ENCODE data around the gene RNF180. TPM values are rescaled to one million over a fixed set of nuclear protein-coding genes. Genes with fewer than 3 reads are reported as not detected.

RNF180 gene
- total and polyA plus RNA-seq, 10 of the 15 experiments (the other 5 are each of a cell fraction or from before 2014, with no cell fraction given): 0.16 to 1.2 (median 0.73) TPM

DNA sequence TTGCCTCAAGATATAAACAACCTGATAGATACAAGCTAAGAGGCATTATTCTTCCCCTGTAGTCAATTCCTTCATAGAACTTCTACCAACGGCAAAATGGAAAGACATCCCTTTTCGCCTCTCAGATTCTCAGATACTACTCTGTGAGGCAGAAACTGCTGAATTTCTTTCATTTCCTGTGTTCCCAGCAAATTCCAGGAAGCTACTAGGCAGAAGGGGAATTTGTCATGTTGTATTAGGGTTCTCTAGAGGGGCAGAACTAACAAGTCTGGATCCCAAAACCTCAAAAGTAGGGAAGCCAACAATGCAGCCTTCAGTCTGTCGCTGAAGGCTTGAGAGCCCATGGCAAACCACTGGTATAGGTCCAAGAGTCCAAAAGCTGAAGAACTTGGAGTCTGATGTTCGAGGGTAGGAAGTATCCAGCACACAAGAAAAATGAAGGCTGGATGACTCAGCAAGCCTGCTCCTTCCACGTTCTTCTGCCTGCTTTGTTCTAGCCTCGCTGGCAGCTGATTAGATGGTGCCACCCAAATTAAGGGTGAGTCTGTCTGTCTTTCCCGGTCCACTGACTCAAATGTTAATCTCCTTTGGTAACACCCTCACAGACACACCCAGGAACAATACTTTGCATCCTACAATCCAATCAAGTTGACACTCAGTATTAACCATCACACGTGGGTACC is 15.2 kb downstream of the RNF180 start:
- Histone ChIP-seq H3K4me3 (no peak overlapping the region), H3K27me3 (replicated peaks in 1 of 2; ENCODE audit: control insufficient read depth in 2 of 2, insufficient read depth in 2 of 2, low read length in 1 of 2) (no peaks in the 10 kb centered on the region), H2AFZ (ENCODE audit: control insufficient read depth, low read depth, low read length) (no peak overlapping the region), H3K27ac (ENCODE audit: control insufficient read depth, insufficient read depth) (no peak overlapping the region), H4K20me1 (ENCODE audit: control insufficient read depth, insufficient read depth) (no peaks in the 10 kb centered on the region), H3K4me1 (ENCODE audit: control insufficient read depth, insufficient read depth, low read length) (no peaks in the 10 kb centered on the region), H3K9ac (ENCODE audit: control insufficient read depth, insufficient read depth, low read length) (no peak overlapping the region), H3K36me3 (ENCODE audit: control insufficient read depth in 2 of 2, insufficient read depth in 2 of 2, low read length in 1 of 2) (no peaks in the 10 kb centered on the region), H3K4me2 (ENCODE audit: control insufficient read depth, insufficient read depth) (no peak overlapping the region), H3K79me2 (ENCODE audit: control insufficient read depth, insufficient read depth, low read length) (no peaks in the 10 kb centered on the region), H3K9me3 (replicated peaks; ENCODE audit: control insufficient read depth, insufficient read depth, low read length) (no peaks in the 10 kb centered on the region)
- ChIA-PET RAD21 (ENCODE audit: unreplicated experiment) (interaction anchor here (0.8 to 1.4 kb wide), 8 partner anchors 15 to 49 kb away, joined by 3 to 6 read pairs (median 3); no protein-coding TSS in a partner anchor), SMC1A (ENCODE audit: uncharacterized antibody, unreplicated experiment) (interaction anchor here (0.7 to 4.5 kb wide), 11 partner anchors 8 to 1420 kb away, joined by 3 to 21 read pairs (median 5); no protein-coding TSS in a partner anchor), POLR2A (interaction anchor here (1.0 to 1.3 kb wide), 2 partner anchors 19 to 24 kb away, joined by 3 to 4 read pairs; no protein-coding TSS in a partner anchor), CTCF (interaction anchor here (0.9 to 2.3 kb wide), 7 partner anchors 9 to 48 kb away, joined by 3 to 8 read pairs (median 3); no protein-coding TSS in a partner anchor)
- no TSS peak for BruUV-seq (replicated peaks)
- DNase-seq (ENCODE audit: low read depth, low spot score) (no peak), FAIRE-seq (no peak), ATAC-seq (peak; percentile 24)
- in situ Hi-C loops (cut with MboI): loop anchor here (25.0 kb wide), 1 partner anchor 881 kb away; no protein-coding TSS in a partner anchor
- intact Hi-C loops (cut with micrococcal nuclease; ENCODE audit: unreplicated experiment): no loop called here
- WGBS (ENCODE audit: insufficient coverage, insufficient replicate concordance, low lambda C conversion rate, missing lambda C conversion rate): 3% methylated on average over 8 of the region's 8 CpGs
- TF ChIP-seq MXI1 (IDR thresholded peaks at IDR 0.05; ENCODE audit: low read depth, low read length) (no peak), STAT3 (IDR thresholded peaks at IDR 0.05; ENCODE audit: low read depth, low read length) (no peak), NBN (IDR thresholded peaks at IDR 0.05) (no peak), POLR2AphosphoS5 (IDR thresholded peaks at IDR 0.05; ENCODE audit: low read length) (no peak), NR2F1 (conservative IDR thresholded peaks at IDR 0.05) (no peak)

- ATAC-seq (peak; percentile 41), DNase-seq (ENCODE audit: low read depth, low spot score) (no peak), FAIRE-seq (no peak)
- Histone ChIP-seq H3K27ac (ENCODE audit: control insufficient read depth, insufficient read depth) (no peak overlapping the region), H3K27me3 (replicated peaks in 1 of 2; ENCODE audit: control insufficient read depth in 2 of 2, insufficient read depth in 2 of 2, low read length in 1 of 2) (no peaks in the 10 kb centered on the region), H3K4me1 (ENCODE audit: control insufficient read depth, insufficient read depth, low read length) (no peaks in the 10 kb centered on the region), H3K9me3 (replicated peaks; ENCODE audit: control insufficient read depth, insufficient read depth, low read length) (no peaks in the 10 kb centered on the region), H4K20me1 (ENCODE audit: control insufficient read depth, insufficient read depth) (no peaks in the 10 kb centered on the region), H2AFZ (ENCODE audit: control insufficient read depth, low read depth, low read length) (no peak overlapping the region), H3K9ac (ENCODE audit: control insufficient read depth, insufficient read depth, low read length) (no peak overlapping the region), H3K36me3 (ENCODE audit: control insufficient read depth in 2 of 2, insufficient read depth in 2 of 2, low read length in 1 of 2) (no peaks in the 10 kb centered on the region), H3K4me2 (ENCODE audit: control insufficient read depth, insufficient read depth) (no peak overlapping the region), H3K79me2 (ENCODE audit: control insufficient read depth, insufficient read depth, low read length) (no peaks in the 10 kb centered on the region), H3K4me3 (no peak overlapping the region)
- ChIA-PET SMC1A (ENCODE audit: uncharacterized antibody, unreplicated experiment) (interaction anchor here (0.7 to 4.5 kb wide), 10 partner anchors 9 to 1420 kb away, joined by 3 to 21 read pairs (median 6); no protein-coding TSS in a partner anchor), POLR2A (no interaction called here), CTCF (interaction anchor here (0.9 to 2.3 kb wide), 4 partner anchors 20 to 33 kb away, joined by 3 to 8 read pairs (median 4); no protein-coding TSS in a partner anchor), RAD21 (ENCODE audit: unreplicated experiment) (interaction anchor here (1.3 to 2.1 kb wide), 2 partner anchors 19 to 24 kb away, joined by 3 to 10 read pairs; no protein-coding TSS in a partner anchor)
- intact Hi-C loops (cut with micrococcal nuclease; ENCODE audit: unreplicated experiment) (no loop called here), in situ Hi-C loops (cut with MboI) (loop anchor here (25.0 kb wide), 1 partner anchor 881 kb away; no protein-coding TSS in a partner anchor)
- no peak for TF ChIP-seq ETV6 (conservative IDR thresholded peaks at IDR 0.05 in 1 of 2, IDR thresholded peaks at IDR 0.05 in 1 of 2; ENCODE audit: borderline replicate concordance in 1 of 2, low read depth in 1 of 2)
- 0 out of 2 replicates have a peak, but pooled peaks have one; percentile 4 for TF ChIP-seq RAD51 (IDR thresholded peaks at IDR 0.05)
- TF ChIP-seq, protein P1, sequence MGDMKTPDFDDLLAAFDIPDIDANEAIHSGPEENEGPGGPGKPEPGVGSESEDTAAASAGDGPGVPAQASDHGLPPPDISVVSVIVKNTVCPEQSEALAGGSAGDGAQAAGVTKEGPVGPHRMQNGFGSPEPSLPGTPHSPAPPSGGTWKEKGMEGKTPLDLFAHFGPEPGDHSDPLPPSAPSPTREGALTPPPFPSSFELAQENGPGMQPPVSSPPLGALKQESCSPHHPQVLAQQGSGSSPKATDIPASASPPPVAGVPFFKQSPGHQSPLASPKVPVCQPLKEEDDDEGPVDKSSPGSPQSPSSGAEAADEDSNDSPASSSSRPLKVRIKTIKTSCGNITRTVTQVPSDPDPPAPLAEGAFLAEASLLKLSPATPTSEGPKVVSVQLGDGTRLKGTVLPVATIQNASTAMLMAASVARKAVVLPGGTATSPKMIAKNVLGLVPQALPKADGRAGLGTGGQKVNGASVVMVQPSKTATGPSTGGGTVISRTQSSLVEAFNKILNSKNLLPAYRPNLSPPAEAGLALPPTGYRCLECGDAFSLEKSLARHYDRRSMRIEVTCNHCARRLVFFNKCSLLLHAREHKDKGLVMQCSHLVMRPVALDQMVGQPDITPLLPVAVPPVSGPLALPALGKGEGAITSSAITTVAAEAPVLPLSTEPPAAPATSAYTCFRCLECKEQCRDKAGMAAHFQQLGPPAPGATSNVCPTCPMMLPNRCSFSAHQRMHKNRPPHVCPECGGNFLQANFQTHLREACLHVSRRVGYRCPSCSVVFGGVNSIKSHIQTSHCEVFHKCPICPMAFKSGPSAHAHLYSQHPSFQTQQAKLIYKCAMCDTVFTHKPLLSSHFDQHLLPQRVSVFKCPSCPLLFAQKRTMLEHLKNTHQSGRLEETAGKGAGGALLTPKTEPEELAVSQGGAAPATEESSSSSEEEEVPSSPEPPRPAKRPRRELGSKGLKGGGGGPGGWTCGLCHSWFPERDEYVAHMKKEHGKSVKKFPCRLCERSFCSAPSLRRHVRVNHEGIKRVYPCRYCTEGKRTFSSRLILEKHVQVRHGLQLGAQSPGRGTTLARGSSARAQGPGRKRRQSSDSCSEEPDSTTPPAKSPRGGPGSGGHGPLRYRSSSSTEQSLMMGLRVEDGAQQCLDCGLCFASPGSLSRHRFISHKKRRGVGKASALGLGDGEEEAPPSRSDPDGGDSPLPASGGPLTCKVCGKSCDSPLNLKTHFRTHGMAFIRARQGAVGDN (IDR thresholded peaks at IDR 0.05): 0 out of 2 replicates have a peak, but pooled peaks have one; percentile 23
- WGBS (ENCODE audit: insufficient coverage, insufficient replicate concordance, low lambda C conversion rate, missing lambda C conversion rate): 66% methylated on average over 2 of the region's 2 CpGs
- BruUV-seq (replicated peaks): no TSS peak
Observed at GRCh38 chr5:64181440-64181839, 15.8 kb downstream of the RNF180 start.
